GM13977 (cell line): ENCODE results near the gene ERVH48-1.

Experiments
- DNase-seq: peaks from one replicate; pipeline ENCODE4 v3.0.0; 2012; ENCODE audit warnings: low spot score
- CTCF ChIP-seq: IDR thresholded peaks from 2 replicates; pipeline ENCODE4 v1.5.1; 2012; ENCODE audit warnings: mild to moderate bottlenecking, control low read depth; ENCODE audit not compliant: insufficient read depth; ENCODE audit errors: extremely low read depth, missing control alignments
- in situ Hi-C: fragments of 300-500 bp; cut with MboI; formaldehyde crosslinking; loops from one replicate; pipeline ENCODE4 v1.12.0; 2022; ENCODE audit warnings: low sequenced_read_pairs, low pct_unique_long_range_greater_than_20kb, mixed read lengths, inconsistent platforms; ENCODE audit not compliant: unreplicated experiment

Gene ERVH48-1

DNA sequence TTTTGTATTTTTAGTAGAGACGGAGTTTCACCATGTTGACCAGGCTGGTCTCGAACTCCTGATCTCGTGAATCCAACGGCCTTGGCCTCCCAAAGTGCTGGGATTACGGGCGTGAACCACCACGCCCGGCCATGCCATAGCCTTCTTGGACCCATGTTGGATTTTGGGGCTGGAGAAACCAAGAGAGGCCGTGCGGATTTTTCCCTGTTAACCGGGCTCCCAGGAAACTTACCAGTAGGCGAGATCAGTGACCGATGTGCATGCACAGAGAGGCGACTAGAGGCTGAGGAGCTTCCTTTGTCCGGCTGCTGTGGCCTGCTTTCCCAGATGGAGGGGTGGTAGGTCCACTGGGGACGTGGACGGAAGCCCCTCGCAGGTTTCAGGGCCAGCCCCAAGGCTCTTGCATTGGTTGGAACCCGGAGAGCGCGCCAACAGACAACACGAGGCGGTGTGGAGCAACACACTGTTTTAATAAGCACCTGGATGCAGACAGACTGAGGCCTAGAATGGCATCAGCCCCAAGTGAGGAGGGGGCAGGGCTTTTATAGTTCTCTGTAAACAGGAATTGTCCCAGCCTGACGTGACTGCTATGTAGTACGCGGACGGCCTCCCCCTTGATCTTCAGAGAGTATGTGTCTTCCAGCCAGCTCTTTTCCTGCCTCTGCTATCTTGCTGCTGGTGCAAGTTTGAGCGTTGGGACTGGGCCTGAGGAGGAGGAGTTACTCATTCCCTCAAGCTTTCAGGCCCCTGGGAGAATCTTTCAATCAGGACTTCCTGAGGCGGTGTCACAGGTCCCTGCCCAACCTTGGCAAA, at the start of gene ERVH48-1:
Gene ERVH48-1 (minus strand): TSS at position 517 of the 813 bp plus-strand sequence. CDS start 6,624 bp downstream, outside the sequence.
- in situ Hi-C loops, result no loop called here
- no peak for DNase-seq
- TF ChIP-seq CTCF, result no peak

GRCh38 chr21:42973991-42974831, 48.8 kb upstream of the ERVH48-1 start, which contains the start of gene PKNOX1:
Gene PKNOX1 (plus strand): TSS chr21:42974562. CDS start chr21:43004382, 29,820 bp downstream.
- peak; percentile 100 for DNase-seq
- in situ Hi-C loops, result no loop called here

GRCh38 chr21:42973309-42973990, 48.0 kb upstream of the ERVH48-1 start:
- in situ Hi-C loops, result no loop called here
- no peak for DNase-seq
- no peak for TF ChIP-seq CTCF

More at GRCh38 chr21:42973991-42974831, 48.8 kb upstream of the ERVH48-1 start, which contains the start of gene PKNOX1:
- TF ChIP-seq CTCF, result no peak

GRCh38 chr21:42971897-42972275, 46.5 kb upstream of the ERVH48-1 start:
- in situ Hi-C loops, result no loop called here
- DNase-seq, result peak; percentile 10

GRCh38 chr21:42970946-42971653, 45.7 kb upstream of the ERVH48-1 start:
- in situ Hi-C loops, result no loop called here

More at GRCh38 chr21:42971897-42972275, 46.5 kb upstream of the ERVH48-1 start:
- no peak for TF ChIP-seq CTCF

More at GRCh38 chr21:42970946-42971653, 45.7 kb upstream of the ERVH48-1 start:
- no peak for TF ChIP-seq CTCF
- no peak for DNase-seq
